ENCODE data around the gene ESYT2.
"Not testable (repeated sequence)": the region's sequence is repeated elsewhere in the genome, so short reads cannot be mapped to it uniquely, and the experiment has no call there.

The ESYT2 gene

GRCh38 chr7:158856883-158857668, 27.8 kb upstream of the ESYT2 start:
- no peak for DNase-seq (ENCODE audit: low read depth in 2 of 2, low spot score in 1 of 2)

GRCh38 chr7:158854681-158855081, 25.4 kb upstream of the ESYT2 start:
- DNase-seq (ENCODE audit: low read depth in 2 of 2, low spot score in 1 of 2): no peak

GRCh38 chr7:158850545-158851102, 21.3 kb upstream of the ESYT2 start:
- DNase-seq (ENCODE audit: low read depth in 2 of 2, low spot score in 1 of 2): no peak

GRCh38 chr7:158849768-158850544, 20.6 kb upstream of the ESYT2 start:
- DNase-seq (ENCODE audit: low read depth in 2 of 2, low spot score in 1 of 2): no peak

- no peak for DNase-seq (ENCODE audit: low read depth in 2 of 2, low spot score in 1 of 2)
These were observed 20.1 kb upstream of the ESYT2 start for GRCh38 chr7:158849442-158849767.

GRCh38 chr7:158847451-158847866, 18.1 kb upstream of the ESYT2 start:
- no peak for DNase-seq (ENCODE audit: low read depth in 2 of 2, low spot score in 1 of 2)

GRCh38 chr7:158846304-158846703, 17.0 kb upstream of the ESYT2 start:
- no peak for DNase-seq (ENCODE audit: low read depth in 2 of 2, low spot score in 1 of 2)

GRCh38 chr7:158843771-158844170, 14.5 kb upstream of the ESYT2 start:
- DNase-seq (ENCODE audit: low read depth in 2 of 2, low spot score in 1 of 2): no peak

- no peak for DNase-seq (ENCODE audit: low read depth in 2 of 2, low spot score in 1 of 2)
These were observed 13.2 kb upstream of the ESYT2 start for GRCh38 chr7:158842486-158842885.

GRCh38 chr7:158840604-158841003, 11.3 kb upstream of the ESYT2 start:
- no peak for DNase-seq (ENCODE audit: low read depth in 2 of 2, low spot score in 1 of 2)

- DNase-seq (ENCODE audit: low read depth in 2 of 2, low spot score in 1 of 2): not testable (repeated sequence)
These were observed 9.9 kb upstream of the ESYT2 start for GRCh38 chr7:158839177-158839576.

- no peak for DNase-seq (ENCODE audit: low read depth in 2 of 2, low spot score in 1 of 2)
These were observed 8.7 kb upstream of the ESYT2 start for GRCh38 chr7:158837790-158838637.

- no peak for DNase-seq (ENCODE audit: low read depth in 2 of 2, low spot score in 1 of 2)
These were observed 7.4 kb upstream of the ESYT2 start for GRCh38 chr7:158836692-158837091.

GRCh38 chr7:158834878-158835784, 5.8 kb upstream of the ESYT2 start:
- no peak for DNase-seq (ENCODE audit: low read depth in 2 of 2, low spot score in 1 of 2)

GRCh38 chr7:158832994-158833393, 3.7 kb upstream of the ESYT2 start:
- DNase-seq (ENCODE audit: low read depth in 2 of 2, low spot score in 1 of 2): no peak

- no peak for DNase-seq (ENCODE audit: low read depth in 2 of 2, low spot score in 1 of 2)
These were observed 2.4 kb upstream of the ESYT2 start for GRCh38 chr7:158831738-158832091.

- no peak for DNase-seq (ENCODE audit: low read depth in 2 of 2, low spot score in 1 of 2)
These were observed 958 bp upstream of the ESYT2 start for GRCh38 chr7:158830211-158830723.

GRCh38 chr7:158829021-158829341, 328 bp downstream of the ESYT2 start:
- peak in 1 of 2 donors; percentile 45 for DNase-seq (ENCODE audit: low read depth in 2 of 2, low spot score in 1 of 2)

- no peak for DNase-seq (ENCODE audit: low read depth in 2 of 2, low spot score in 1 of 2)
These were observed 932 bp downstream of the ESYT2 start for GRCh38 chr7:158828133-158829020.

Measured in stimulated activated CD8-positive, alpha-beta memory T cell treated with anti-CD3 and anti-CD28 coated beads, Interleukin-4, amount 100 ng/mL, for 4 hours (primary cell).